Stimulated activated CD4-positive, alpha-beta T cell treated with anti-CD3 and anti-CD28 coated beads, Interleukin-4, amount 100 ng/mL, for 48 hours (primary cell): Measurements from ENCODE around the gene DNAJA3.

Experiments used
- DNase-seq, 2 donors: peaks; one replicate each; pipeline ENCODE4 v3.0.0-alpha.2; 2020; ENCODE audit warnings: low read depth in 2 of 2

The DNAJA3 gene

DNA sequence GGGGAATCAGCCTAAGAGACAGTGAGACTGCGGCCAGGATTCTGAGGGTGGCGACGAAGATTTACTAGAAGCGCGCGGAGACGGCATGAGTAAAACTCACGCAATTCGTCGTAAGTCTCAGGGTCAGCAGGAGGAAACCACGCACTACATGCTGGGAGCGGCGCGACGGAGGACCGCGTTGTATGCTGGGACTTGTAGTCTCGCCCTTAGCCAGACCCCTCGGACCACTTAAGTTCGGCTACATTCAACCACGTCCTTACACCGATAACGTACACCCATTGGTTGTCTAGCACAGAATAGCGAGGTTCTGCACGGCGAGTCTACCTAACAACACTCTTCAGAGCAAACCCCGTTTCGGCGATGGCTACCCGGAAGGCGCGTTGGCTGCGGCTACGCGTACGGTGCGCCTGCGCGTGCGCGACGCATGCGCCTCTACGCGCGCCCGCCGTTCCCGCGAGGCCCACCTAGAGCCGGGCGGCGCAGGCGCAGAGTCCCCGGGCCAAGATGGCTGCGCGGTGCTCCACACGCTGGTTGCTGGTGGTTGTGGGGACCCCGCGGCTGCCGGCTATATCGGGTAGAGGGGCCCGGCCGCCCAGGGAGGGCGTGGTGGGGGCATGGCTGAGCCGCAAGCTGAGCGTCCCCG lies at the start of gene DNAJA3:
TSS of gene DNAJA3 (plus strand) at position 491 of the 643 bp plus-strand sequence. CDS start at position 505, 14 bp downstream.
- peak; percentile 85 to 91 for DNase-seq

DNA sequence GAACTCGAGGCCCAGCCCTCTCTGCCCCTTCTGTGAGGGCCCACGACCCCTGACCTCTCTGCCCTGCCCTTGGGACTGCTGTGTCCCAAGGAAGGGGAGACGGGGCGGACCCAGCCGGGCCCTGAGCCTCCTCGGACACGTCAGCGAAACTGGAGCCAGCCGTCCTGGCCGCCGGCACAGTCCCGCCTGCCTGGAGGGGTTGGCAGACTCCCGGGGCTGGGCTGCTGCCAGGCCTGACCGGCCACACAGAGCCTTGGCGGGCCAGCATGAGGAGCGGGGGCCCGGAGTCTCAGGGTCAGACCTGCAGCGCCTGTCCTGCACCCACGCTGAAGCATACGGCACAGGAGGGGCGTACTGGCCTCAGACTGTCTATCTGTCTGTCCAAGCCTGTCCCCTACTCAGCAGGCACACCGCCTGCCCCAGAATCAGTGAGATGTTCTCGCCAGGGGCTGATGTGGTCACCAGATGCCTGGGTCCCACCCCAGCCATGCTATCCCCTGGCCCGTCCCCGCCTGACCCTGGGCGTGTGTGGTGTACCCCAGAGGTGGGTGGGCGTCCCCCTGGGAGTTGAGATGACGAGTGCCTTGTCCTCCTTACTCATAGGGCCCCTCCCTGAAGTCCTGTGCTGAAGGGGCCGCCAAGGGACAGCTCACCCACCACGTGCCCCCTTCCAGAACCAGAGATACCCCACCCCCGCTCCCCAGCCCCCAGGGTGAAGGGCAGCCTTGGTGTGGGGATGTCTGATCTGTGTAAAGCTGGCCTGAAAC lies 49.4 kb upstream of the DNAJA3 start:
- no peak for DNase-seq

DNA sequence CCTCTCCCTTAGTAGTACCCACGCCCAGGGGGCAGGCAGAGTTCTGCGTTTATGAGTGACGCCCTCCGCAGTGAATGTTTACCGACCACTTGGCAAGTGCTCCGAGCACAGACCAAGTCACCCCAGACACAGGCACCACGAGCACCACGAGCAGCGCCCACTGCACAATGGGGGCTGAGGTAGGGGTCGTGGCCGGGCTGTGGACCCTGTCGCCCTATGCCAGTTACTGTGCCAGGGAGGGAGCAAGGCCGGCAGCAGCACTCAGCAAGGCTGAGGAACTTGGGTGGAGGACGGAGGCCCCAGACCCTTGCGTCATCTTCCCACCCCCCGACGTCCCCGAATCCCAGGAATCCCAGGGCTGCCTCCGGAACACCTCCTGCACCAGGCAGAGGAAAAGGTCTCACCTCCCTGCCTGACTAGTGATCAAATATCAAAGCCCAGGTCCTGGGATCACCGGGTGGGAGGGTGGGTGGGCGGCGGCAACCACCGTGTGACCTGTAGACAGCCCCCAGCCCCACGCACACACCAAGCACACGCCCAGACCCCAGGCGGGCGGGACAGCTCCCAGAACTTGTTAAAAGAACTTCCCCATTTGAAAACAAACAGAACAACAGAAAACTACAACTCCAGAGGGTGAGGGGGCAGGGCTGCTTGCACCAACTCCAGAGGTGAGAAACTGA lies 48.6 kb upstream of the DNAJA3 start:
- no peak for DNase-seq

DNA sequence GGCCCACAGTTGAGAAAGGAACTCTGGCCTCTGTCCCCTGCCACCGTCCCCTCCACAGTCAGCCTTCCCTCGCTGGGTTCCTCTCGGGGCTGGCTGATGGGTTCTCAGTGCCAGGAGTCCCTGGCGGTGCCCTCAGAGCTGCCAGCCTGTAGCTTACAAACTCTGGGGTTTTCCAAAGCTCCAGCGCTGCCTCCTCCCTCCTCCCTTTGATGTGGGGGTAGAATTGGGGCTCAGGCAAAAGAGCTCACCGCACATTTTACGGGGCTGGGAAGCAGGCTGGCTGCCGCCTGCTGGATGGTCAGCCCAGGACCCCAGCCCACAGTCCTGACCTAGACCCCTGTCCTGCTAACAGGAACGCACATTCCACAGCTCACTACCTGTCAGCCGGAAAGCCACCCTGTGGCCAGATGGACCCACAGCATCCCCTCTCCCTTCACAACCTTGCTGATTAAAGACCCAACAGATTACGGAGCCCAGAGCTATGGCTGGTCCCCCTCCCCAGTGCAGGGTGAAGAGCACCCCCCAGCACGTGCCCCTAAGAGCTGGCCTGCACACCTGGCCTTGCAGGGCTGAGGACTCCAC lies 48.0 kb upstream of the DNAJA3 start:
- DNase-seq, result no peak

DNA sequence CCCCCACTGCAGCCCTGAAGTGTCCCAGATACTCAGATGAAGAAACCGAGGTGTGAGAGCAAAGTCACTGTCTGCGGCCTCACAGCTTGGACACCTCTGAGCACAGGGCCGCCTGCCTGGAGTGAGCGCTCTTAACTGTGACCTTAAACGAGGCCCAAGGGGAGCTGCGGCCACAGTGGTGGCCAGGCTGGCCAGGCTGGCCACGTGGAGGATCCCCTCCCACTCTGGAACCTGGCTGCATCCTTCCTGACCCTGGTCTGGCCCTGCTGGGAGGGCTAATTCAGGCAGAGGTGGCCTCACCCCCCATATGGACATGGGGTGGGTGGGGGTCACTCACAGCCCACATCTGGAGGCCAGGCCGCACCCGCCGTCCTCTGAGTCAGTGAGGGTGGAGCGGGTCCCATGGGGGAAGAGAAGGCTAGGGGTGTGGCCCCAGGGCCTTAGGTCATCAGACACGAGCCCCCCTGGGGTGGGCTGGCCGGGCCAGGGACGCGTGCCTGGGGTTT lies 47.5 kb upstream of the DNAJA3 start:
- no peak for DNase-seq

DNA sequence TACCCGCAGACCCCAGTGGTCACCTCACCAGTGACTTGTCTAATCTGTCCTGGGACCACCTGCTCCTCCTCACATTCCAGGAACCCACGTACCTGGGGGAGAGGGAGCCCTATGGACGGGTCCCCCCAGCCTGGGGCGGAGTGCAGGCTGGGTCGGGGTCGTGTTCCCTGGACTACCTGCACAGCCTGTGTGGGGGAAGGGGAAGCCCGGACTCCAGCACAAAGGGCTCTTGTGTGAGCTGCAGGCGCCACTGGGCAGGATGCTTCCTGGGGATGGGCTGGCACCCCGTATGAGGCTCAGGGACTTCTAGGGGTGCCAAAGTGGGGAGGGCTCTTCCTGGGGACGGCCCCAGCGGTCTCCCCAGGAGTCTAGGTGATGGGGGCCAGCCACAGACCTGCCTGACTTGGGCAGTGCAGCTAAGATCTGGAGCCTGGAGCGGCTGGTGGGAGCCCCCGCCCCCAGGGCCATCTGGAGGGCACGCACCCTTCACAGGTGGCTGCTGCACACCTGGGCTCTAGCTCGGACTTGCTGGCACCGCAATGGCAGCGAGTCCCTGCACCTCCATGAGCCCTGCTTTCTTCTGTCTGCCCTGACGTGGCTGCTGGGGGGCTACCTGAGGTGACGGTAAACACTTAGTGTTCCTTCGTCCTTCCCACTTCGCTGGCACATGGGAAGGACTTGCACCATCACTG lies 46.5 kb upstream of the DNAJA3 start:
- no peak for DNase-seq

DNA sequence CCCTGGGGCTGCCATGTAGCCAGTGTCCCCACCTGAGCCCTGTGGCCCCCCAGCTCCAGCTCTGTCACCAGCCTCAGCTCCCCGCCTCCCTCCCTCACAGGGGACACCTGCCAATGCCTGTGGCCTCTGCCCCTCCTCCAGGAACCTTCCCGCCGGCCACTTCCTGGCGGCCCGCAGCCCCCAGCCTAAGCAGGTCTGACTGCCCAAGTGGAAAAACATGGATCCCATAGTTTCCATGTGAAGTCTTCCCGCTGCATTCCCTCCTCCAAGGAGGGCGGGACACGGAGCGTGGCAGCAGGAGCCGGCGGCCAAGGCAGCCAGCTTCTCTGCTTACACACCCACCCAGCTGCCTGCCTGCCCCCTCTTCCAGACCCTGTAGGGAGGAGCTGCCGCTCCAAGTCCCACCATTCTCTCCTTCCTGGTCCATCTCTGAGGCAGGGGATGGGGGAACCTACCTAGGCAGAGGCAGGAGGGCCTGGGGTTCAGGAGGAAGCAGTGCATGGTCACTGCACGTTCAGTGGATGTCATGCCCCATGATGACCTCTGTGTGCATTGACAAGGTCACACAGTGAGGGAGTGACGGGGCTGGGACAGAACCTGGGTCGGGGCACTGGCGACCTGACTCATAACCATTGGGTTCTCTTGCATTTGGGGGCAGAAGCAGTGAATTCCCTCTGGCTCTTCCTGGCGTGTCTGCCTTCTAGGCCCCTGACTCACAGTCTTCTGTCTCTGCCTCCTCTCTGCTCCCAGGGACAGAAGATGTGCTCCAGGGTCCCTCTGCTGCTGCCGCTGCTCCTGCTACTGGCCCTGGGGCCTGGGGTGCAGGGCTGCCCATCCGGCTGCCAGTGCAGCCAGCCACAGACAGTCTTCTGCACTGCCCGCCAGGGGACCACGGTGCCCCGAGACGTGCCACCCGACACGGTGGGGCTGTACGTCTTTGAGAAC lies 45.3 kb upstream of the DNAJA3 start:
- no peak for DNase-seq

DNA sequence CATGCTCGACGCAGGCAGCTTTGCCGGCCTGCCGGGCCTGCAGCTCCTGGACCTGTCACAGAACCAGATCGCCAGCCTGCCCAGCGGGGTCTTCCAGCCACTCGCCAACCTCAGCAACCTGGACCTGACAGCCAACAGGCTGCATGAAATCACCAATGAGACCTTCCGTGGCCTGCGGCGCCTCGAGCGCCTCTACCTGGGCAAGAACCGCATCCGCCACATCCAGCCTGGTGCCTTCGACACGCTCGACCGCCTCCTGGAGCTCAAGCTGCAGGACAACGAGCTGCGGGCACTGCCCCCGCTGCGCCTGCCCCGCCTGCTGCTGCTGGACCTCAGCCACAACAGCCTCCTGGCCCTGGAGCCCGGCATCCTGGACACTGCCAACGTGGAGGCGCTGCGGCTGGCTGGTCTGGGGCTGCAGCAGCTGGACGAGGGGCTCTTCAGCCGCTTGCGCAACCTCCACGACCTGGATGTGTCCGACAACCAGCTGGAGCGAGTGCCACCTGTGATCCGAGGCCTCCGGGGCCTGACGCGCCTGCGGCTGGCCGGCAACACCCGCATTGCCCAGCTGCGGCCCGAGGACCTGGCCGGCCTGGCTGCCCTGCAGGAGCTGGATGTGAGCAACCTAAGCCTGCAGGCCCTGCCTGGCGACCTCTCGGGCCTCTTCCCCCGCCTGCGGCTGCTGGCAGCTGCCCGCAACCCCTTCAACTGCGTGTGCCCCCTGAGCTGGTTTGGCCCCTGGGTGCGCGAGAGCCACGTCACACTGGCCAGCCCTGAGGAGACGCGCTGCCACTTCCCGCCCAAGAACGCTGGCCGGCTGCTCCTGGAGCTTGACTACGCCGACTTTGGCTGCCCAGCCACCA lies 44.4 kb upstream of the DNAJA3 start:
- no peak for DNase-seq

DNA sequence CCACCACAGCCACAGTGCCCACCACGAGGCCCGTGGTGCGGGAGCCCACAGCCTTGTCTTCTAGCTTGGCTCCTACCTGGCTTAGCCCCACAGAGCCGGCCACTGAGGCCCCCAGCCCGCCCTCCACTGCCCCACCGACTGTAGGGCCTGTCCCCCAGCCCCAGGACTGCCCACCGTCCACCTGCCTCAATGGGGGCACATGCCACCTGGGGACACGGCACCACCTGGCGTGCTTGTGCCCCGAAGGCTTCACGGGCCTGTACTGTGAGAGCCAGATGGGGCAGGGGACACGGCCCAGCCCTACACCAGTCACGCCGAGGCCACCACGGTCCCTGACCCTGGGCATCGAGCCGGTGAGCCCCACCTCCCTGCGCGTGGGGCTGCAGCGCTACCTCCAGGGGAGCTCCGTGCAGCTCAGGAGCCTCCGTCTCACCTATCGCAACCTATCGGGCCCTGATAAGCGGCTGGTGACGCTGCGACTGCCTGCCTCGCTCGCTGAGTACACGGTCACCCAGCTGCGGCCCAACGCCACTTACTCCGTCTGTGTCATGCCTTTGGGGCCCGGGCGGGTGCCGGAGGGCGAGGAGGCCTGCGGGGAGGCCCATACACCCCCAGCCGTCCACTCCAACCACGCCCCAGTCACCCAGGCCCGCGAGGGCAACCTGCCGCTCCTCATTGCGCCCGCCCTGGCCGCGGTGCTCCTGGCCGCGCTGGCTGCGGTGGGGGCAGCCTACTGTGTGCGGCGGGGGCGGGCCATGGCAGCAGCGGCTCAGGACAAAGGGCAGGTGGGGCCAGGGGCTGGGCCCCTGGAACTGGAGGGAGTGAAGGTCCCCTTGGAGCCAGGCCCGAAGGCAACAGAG lies 43.5 kb upstream of the DNAJA3 start:
- no peak for DNase-seq

DNA sequence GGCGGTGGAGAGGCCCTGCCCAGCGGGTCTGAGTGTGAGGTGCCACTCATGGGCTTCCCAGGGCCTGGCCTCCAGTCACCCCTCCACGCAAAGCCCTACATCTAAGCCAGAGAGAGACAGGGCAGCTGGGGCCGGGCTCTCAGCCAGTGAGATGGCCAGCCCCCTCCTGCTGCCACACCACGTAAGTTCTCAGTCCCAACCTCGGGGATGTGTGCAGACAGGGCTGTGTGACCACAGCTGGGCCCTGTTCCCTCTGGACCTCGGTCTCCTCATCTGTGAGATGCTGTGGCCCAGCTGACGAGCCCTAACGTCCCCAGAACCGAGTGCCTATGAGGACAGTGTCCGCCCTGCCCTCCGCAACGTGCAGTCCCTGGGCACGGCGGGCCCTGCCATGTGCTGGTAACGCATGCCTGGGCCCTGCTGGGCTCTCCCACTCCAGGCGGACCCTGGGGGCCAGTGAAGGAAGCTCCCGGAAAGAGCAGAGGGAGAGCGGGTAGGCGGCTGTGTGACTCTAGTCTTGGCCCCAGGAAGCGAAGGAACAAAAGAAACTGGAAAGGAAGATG lies 42.8 kb upstream of the DNAJA3 start:
- DNase-seq, result no peak

DNA sequence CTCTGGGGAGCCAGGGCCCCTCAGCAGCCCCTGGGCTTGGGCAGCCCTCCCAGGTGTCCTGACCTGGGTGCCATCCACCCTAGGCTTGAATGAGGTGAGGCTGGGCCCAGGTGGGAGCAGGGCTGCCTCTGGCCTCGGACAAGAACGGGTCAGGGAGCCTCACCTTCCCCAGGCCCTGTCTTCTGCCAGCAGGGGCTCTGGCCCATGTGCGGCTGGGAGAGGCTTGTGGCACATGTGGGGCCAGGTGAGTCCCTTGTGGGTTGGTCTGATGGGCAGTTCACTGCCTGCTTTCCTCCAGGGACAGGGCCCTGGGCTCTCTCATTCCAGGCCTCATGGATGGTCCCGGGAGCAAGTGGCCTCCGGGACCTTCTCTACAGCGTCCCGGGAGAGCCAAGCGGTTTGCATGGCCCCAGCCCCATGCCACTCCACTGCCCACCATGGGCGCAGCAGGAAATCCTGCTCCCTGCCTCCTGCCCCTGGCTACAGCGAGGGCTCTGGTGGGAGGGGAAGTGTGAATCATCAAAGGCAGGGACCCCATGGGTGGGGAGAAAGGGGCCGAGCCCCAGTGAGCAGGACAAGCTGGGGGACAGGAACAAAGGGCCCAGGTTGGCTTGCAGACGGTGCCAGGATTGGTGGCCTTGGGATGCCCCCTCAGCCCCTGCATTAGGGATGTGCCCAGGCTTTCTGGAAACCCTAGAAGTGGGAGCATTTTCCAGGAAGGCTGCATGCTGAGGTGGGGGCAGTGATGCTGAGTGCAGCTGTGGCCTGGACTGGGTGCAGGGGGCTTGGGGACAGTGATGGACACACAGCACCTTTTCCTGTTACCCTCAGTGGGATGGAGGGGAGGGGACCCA lies 41.9 kb upstream of the DNAJA3 start:
- DNase-seq, result no peak

DNA sequence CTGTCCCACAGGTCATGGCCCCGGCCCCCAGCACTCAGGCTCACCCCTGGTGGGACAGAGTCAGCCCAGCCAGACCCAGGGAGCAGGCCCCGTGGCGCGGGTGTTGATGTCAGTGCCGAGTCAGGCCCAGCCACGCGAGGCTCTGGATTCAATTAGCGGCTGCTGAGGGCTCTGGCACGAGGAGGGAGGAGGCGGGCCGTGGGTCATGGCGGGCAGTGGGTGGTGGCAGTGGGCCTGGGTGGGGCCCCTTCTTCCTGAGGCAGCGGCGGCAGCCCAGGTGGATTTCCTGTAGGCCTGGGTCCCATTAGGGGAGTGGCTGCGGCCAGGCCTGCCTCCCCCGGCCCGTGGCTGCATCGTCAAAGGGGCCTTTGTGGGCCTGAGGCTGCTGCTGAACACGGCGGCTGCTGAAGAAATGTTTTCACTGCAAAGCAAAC lies 41.1 kb upstream of the DNAJA3 start:
- DNase-seq, result no peak

DNA sequence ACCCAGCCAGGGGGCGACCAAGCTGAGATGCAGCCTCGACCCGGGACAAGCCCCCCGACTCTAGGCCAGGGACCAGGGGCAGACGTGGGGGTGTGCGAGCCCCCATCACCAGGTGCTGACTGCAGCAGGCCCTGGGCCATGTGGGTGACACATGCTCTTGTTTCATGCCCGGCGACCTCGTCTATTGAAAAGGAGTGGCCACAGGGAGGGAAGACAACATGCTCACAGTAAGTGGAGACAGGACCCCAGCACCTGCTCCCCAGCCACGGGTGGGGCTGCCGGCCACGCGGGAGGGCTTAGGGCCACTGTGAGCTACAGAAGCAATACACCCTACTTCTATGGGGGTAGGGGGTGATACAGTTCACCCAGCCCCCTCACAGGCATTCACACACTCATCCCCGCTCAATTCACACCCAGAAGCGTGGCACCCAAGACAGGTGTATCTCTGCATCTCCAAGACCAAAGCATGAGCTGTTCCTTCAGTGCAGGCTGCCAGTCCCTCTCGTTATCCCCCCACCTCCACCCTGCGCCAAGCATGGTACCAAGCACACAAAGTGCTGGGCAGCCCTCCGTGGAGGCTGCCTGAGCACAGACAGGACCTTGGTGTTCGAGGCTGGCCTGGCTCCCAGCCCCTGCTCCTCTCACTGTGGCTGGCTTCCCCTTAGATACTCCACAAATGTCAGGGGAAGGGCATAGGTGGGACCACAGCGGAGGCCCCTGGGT lies 40.4 kb upstream of the DNAJA3 start:
- no peak for DNase-seq

DNA sequence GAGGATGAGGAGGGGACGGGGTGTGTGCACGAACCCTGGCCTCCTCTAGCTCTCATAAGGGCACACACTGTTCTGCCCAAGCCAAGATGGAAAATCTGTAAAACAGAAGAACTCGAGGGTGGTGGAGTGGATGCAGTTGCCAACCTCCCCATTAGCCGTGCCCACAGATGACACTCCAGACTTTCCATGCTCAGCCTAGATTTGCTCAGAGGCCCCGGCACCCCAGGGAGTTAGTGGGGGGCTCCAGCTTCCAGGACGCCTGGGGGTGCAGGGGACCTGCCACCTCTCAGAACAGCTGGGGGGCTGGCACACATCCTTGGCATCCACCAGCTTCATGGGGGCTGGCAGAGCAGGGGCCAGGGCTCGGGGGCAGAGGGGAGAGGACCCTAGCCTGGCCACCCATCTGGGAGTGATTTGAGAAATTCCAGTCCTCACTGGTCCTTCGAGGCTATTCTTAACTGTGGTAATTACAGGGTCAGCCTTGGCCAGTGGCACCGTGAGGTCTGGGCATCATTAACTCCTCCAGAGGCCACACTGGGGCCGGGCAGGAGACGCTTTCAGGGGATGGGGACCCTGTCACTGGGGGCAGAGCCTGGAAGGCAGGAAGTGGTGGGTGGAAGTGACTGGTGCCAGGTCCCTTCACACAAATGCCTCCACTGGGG lies 39.7 kb upstream of the DNAJA3 start:
- DNase-seq, result no peak

DNA sequence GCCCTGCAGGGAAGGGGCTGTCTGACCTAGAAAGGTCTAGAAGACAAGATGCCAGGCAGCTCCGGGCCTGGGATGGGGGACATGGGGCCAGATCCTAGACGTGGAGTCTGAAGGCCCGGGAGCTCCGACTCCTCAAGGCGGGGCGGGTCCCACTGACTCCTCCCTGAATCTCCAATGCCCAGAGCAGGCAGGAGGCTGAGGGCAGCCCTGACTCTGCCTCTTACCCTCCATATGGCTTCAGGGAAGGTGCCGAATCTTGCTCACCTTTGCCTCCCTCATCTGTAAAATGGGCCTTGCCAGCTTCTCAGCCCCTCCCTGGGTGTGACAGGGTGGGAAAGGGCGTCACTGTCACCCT lies 39.2 kb upstream of the DNAJA3 start:
- DNase-seq, result no peak

DNA sequence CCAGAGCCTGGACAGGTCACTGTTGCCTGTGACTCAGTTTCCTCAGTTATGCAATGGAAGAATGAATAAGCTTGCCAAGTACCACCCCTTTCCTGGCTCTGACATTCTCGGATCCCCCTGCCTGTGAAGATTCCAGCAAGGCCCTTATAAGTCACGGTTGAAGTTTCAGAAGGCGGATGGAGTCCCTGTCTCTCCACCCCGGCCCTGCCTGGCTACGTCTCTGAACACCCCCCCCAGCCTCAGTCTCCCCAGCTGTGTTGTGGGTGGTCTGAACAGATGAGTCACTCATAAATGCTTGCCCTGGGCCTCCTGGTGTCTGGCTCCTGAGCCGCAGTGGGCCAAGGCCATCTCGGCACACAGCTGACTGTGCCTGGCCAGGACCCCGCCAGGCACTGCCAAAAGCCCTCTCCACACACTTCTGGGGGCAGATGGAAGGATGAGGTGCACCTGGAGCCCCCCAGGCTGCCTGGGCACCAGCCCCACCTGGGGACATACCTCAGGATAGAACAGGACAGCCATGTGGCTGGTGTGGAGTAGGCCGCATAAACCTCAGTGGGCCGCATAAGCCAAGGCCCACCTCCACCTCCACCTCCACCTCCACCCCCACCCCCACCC lies 38.6 kb upstream of the DNAJA3 start:
- no peak for DNase-seq
